HT1080 (cell line): ENCODE data around the gene ADAMTS13. TPM values are rescaled to one million over a fixed set of nuclear protein-coding genes. Genes with fewer than 3 reads are reported as not detected.
"Not testable (repeated sequence)": the region's sequence is repeated elsewhere in the genome, so short reads cannot be mapped to it uniquely, and the experiment has no call there.

ENCODE experiments used
- DNase-seq: peaks from one replicate; pipeline ENCODE4 v3.0.0-alpha.2; 2015; ENCODE audit warnings: low read depth
- polyA plus RNA-seq, 2 experiments: library from polyadenylated mRNA; depleted of rRNA; stranded (reverse); fragments of >200 nt; gene quantifications; 2 replicates each; pipeline ENCODE4 v1.2.3, GENCODE V29; 2015
- total RNA-seq: library from RNA; depleted of rRNA; stranded (reverse); fragments of >200 nt; shearing (Covaris generic); gene quantifications from 2 replicates; pipeline ENCODE4 v1.2.3, GENCODE V29; 2014; rRNA removed

ADAMTS13 gene
- total RNA-seq: 0.07 and 0.19 TPM in 2 replicates
- polyA plus RNA-seq (2015; cell fraction: cytosol; rRNA removed): 0.53 and 0.94 TPM in 2 replicates
- polyA plus RNA-seq (2015; cell fraction: nucleus; rRNA removed): 6.9 and 7.2 TPM in 2 replicates

GRCh38 chr9:133421615-133422542, at the start of gene ADAMTS13:
ADAMTS13 (plus strand) TSS chr9:133422367; CDS start chr9:133422444, 77 bp downstream.
- peak; percentile 54 for DNase-seq

GRCh38 chr9:133374612-133375115, 47.5 kb upstream of the ADAMTS13 start:
- peak; percentile 49 for DNase-seq

- peak; percentile 36 for DNase-seq
Observed at GRCh38 chr9:133375116-133375723, 46.9 kb upstream of the ADAMTS13 start.

- peak; percentile 94 for DNase-seq
Observed at GRCh38 chr9:133375724-133376654, 46.2 kb upstream of the ADAMTS13 start, which contains the start of the genes STKLD1 and SURF4. STKLD1 (plus strand) TSS chr9:133376366; CDS start chr9:133376474, 108 bp downstream. SURF4 (minus strand) TSS chr9:133376060; CDS start chr9:133375969, 91 bp downstream.

GRCh38 chr9:133377280-133377679, 44.9 kb upstream of the ADAMTS13 start:
- not testable (repeated sequence) for DNase-seq

GRCh38 chr9:133377721-133378216, 44.4 kb upstream of the ADAMTS13 start:
- peak; percentile 22 for DNase-seq

GRCh38 chr9:133378408-133378962, 43.7 kb upstream of the ADAMTS13 start:
- no peak for DNase-seq

GRCh38 chr9:133379153-133380086, 42.7 kb upstream of the ADAMTS13 start:
- peak; percentile 35 for DNase-seq

GRCh38 chr9:133380734-133381133, 41.4 kb upstream of the ADAMTS13 start:
- no peak for DNase-seq

- DNase-seq: no peak
Observed at GRCh38 chr9:133382507-133383141, 39.5 kb upstream of the ADAMTS13 start.

- DNase-seq: no peak
Observed at GRCh38 chr9:133383438-133383837, 38.7 kb upstream of the ADAMTS13 start.

GRCh38 chr9:133384736-133385321, 37.3 kb upstream of the ADAMTS13 start:
- DNase-seq: no peak

- no peak for DNase-seq
Observed at GRCh38 chr9:133385452-133385851, 36.7 kb upstream of the ADAMTS13 start.

GRCh38 chr9:133386338-133386737, 35.8 kb upstream of the ADAMTS13 start:
- DNase-seq: no peak

- no peak for DNase-seq
Observed at GRCh38 chr9:133387680-133388079, 34.5 kb upstream of the ADAMTS13 start.

GRCh38 chr9:133389025-133389557, 33.1 kb upstream of the ADAMTS13 start:
- no peak for DNase-seq

GRCh38 chr9:133389562-133389961, 32.6 kb upstream of the ADAMTS13 start:
- no peak for DNase-seq

- DNase-seq: no peak
Observed at GRCh38 chr9:133390713-133391112, 31.5 kb upstream of the ADAMTS13 start.
